Measurements from ENCODE around the gene CNN1.
"Not testable (repeated sequence)": the region's sequence is repeated elsewhere in the genome, so short reads cannot be mapped to it uniquely, and the experiment has no call there.

The CNN1 gene

DNA sequence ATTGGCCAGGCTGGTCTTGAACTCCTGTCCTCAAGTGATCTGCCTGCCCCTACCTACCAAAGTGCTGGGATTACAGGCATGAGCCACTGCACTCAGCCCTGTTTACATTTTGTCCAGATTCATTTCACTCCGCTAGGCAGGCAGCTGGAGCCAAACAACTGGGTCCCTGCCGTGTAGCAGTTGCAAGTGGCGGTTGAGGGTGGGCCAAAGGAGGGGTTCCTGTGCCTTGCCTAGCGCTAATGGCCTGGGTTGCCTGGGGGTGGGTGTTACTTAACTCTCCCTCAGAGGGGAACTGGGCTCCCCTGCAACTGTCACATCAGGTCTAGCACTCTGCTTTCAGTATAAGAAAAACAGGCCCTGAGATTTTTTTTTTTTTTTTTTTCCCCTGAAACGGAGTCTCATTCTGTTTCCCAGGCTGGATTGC lies 31.4 kb downstream of the CNN1 start:
- no peak for DNase-seq

DNA sequence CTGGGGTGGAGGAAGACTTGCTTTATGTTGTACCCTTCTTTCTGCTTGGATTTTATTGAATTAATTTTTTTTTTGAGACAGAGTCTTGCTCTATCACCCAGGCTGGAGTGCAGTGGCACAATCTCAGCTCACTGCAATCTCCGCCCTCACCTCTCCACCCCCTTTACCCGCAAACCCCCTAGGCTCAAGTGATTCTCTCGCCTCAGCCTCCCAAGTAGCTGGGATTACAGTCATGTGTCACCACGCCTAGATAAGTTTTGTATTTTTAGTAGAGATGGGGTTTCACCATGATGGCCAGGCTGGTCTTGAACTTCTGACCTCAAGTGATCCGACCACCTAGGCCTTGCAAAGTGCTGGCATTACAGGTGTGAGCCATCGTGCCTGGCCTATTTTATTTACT lies 34.7 kb downstream of the CNN1 start:
- DNase-seq: not testable (repeated sequence)

DNA sequence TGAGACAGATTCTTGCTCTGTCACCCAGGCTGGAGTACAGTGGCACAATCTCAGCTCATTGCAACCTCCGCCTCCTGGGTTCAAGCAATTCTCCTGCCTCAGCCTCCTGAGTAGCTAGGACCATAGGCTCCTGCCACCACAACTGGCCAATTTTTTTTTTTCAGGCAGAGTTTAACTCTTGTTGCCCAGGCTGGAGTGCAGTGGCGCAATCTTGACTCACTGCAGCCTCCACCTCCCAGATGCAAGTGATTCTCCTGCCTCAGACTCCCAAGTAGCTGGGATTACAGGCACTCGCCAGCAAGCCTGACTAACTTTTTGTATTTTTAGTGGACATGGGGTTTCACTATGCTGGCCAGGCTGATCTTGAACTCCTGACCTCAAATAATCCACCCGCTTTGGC lies 35.1 kb downstream of the CNN1 start:
- DNase-seq: not testable (repeated sequence)

DNA sequence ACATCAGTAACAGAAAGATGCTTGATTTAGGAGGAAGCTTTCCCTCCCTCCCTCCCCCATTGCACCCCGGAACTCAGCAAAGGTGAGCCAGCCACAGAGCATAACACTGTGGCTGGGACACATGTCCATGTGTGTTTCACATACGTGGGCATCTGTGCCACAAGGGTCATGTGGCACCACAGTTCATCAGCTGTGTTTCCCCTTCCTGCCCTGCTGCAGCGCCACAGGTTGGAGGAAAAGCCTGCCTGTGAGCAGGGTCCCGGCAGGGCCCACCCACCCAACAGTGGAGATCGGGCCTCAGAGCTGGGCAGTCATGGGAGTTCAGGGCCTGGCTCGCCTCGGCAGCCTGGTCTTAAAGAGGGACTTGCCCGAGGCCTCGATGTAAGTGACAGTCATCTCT lies 36.0 kb downstream of the CNN1 start:
- no peak for DNase-seq

DNA sequence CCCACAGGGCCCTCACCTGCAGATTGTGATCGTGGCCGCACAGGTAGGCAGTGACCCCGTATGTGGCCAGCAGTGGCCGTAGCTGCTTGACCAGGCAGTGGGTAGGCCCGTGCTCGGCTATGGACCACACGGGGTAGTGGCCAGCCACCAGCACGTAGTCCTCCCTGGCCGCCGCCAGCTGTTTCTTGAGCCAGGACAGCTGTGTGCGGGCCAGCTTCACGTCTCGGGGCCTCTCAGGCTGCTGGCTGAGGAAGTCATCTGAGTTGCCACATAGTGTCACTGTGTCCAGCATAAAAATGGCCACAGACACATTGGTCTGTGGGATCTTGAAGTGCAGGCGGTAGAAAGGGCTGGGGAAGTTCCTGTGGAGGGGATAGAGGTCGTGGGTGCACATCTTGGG lies 37.6 kb downstream of the CNN1 start:
- no peak for DNase-seq

DNA sequence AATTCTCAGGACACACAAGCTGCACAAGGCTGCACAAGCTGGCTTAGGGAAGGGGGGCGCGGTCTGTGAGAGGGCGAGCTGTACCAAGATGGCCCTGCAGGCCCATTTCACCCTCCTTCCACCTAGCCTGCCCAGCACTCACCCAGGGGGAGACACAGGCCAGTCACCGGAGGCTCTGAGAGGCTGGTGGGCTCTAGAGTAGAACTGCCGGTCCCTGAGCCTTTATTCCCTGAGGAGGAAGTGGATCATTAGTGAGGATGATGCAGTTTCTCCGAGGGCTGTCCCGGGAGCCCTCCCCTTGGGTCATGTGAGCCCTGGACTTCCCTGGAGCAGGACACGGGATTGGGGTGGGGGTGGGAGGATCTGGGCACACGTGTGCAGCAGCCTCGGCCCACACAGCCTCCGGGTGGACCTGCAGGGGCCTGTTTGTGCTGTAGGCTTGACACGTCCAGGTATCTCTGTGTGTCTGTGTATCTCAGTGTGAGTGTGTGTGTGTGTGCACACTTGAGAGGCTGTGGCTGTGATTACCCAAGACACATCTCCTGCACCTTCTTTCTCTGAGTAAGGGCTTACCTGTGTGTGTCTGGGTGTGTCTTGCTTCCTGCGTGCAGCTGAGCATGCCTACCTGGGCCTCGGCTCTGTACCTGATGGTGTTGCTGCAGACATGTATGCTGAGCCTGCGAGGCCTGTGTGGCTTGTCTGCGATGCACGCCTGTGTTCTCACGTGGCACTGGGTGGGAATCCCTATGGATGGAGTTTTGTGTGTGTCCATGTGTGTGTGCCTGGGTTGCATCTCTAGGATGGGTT lies 39.0 kb downstream of the CNN1 start, which contains the start of gene ACP5:
Gene ACP5, minus strand, starts transcription at position 195 of the 807 bp plus-strand sequence. CDS start 328 bp downstream, outside the sequence.
- no peak for DNase-seq

DNA sequence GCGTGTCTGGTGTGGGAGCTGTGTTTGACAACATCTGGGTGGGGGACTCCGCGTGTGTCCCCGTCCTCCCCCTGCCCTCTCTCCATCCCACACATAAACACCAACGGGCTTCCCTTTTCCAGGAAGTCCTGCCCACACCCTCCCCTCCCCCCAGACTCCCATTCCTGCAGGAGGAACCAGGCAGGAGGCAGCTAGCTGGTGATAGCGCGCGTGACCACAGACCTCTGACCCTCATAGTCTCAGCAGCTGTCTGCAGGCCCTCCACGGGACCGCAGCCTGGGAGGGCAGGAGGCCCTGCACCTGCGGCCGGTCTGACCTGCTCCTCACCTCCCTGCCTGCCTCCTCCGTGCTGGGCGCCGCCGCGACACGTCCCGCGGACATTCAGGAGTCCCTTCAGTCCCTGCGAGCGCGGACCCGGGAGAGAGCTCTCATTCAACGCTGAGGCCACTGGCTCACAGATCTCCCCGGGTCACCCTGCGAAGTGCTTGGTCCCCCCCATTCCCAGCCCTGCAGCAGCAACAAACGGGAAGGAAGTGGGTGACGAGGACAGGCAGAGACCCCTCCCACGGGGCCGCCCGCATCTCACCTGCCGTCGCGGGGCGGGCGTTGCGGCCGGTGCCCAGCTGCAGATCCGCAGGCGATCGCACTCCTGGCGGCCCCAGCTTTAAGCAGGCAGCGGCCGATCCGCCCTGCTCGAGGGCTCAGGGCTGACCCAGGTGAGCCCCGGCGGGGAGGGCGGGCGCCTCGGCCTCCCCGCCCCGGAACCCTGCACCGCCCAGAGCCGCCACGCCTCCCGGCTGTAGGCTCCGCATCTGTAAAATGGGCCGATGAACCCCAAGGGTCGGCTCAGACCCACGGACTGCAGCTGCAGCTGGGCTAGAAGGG lies 39.8 kb downstream of the CNN1 start:
- DNase-seq: peak; percentile 36

DNA sequence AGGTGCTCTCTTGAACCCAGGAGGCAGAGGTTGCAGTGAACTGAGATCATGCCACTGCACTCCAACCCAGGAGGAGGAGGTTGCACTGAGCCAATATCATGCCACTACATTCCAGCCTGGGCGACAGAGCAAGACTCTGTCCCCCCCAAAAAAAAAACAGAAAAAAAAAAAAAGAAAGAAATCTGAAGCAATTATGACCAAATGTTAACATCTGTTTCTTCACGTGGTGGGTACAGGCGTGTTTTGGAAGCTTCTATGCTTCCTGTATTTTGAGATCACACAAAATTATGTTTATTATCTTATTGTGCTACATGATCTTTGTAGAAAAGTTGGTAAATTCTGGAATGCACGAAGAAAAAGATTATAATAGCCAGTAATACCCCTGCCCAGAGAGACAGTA lies 41.5 kb downstream of the CNN1 start:
- no peak for DNase-seq

DNA sequence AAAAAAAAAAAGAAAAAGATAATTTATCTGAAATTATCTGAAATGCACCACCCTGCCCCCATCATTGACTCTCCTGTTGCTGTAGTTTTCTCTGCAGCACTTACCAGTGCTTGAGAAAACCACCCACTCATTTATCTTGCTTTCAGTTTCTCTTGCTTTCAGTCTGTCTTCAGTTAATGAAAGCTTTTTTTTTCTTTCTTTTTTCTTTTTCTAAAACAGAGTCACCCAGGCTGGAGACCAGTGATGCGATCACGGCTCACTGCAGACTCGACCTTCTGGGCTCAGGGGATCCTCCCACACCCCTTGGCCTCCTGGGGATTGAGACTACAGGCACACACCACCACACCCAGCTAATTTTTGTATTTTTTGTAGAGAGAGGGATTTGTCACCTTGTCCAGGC lies 43.1 kb downstream of the CNN1 start:
- DNase-seq: peak; percentile 51

DNA sequence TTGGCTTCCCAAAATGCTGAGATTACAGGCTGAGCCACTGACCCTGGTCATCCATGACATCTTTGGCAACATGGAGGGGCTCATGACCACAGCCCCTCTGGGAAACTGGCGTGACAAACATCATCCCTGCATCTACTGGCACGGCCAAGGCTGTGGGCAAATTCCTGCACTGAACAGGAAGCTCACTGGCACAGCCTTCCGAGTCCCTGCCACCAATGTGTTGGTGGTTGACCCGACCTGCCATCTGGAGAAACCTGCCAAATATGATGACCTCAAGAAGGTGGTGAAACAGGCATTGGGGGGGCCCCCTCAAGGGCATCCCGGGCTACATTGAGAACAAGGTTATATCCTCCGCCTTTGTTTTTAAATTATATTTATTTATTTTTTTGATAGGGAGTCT lies 47.7 kb downstream of the CNN1 start:
- no peak for DNase-seq

DNA sequence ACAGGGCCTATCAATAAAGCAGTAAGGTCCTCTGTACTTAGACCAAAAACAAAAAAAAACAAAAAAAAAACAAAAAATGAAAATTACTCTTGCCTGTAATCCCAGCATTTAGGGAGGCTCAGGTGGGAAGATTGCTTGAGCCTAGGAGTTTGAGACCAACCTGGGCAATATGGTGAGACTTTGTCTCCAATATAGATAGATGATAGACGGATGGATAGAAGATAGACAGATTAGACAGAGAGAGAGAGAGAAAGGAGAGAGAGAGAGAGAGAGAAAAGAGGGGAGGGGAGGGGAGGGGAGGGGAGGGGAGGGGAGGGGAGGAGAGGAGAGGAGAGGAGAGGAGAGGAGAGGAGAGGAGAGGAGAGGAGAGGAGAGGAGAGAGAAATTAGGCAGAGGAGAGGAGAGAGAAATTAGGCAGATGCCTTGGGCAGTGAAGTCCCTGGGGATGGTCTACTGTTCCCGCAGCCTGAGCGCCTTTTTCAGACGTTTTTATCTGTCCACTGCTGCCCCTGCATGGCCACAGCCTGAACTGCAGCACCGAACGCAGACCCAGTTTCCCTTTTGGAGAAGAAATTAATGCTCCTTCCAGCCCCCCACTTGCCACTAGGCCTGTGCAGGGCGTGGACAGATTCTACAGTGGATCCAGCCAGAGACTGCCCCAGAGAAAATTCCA lies 48.8 kb downstream of the CNN1 start:
- peak; percentile 81 for DNase-seq

DNA sequence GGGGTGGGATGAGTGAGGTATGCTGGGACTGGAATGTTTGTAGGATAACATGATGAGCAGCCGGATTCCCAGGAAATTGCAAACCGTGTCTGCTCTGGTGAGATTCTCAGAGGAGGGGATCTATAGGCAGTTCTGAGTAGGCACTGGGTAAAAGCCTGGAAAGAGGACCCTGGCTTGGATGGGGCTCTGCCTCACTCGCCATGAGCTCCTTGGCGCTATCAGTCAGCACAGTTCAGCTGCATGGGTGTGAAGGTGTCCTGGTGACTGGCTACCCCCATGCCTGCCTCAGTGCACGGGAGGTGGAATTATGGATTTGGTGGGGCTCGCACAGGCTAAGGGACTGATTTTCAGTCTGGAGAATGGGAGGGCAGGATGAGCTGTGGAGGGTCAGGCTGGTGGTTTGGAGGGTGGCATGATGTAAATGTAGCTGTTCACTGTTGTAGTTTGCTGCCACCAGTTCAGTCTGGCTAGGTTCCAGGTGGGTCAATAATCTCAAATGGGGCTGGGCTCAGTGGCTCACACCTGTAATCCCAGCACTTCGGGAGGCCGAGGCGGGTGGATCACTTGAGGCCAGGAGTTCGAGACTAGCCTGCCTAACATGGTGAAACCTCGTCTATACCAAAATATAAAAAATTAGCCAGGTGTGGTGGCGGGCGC lies 49.5 kb downstream of the CNN1 start:
- no peak for DNase-seq

DNA sequence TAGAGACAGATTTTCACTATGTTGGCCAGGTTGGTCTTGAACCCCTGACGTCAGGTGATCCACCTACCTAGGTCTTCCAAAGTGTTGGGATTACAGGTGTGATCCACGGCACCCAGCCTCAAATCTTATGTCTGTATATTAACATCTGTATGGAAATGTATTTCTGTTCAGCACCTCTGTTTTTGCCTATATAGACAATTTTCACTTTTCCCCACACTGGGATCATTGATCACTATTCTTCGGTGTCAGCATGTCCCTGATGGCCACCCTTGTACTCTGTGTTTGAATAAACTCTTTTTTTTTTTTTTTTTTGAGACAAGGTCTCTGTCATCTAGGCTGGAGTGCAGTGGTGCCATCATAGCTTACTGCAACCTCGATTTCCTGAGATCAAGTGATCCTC lies 55.4 kb downstream of the CNN1 start:
- DNase-seq: no peak

DNA sequence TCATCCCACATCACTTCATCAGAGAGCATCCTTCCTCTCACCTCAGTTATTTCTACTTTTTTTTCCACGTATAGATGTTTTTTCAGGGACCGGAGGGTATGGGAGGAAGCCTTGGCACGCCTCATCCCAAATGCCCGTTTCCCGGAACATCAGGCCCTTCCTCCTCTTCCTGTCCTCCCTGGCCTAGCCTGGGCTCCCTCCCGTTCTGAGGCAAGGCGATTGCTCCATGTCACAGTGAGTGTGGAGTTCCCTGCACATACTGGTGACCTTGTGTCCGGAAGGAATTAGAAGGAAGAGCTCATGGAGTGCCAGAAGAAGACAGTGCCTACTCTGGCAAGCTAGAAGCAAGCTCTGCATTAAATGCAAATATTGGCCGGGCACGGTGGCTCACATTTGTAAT lies 57.5 kb downstream of the CNN1 start:
- DNase-seq: no peak

DNA sequence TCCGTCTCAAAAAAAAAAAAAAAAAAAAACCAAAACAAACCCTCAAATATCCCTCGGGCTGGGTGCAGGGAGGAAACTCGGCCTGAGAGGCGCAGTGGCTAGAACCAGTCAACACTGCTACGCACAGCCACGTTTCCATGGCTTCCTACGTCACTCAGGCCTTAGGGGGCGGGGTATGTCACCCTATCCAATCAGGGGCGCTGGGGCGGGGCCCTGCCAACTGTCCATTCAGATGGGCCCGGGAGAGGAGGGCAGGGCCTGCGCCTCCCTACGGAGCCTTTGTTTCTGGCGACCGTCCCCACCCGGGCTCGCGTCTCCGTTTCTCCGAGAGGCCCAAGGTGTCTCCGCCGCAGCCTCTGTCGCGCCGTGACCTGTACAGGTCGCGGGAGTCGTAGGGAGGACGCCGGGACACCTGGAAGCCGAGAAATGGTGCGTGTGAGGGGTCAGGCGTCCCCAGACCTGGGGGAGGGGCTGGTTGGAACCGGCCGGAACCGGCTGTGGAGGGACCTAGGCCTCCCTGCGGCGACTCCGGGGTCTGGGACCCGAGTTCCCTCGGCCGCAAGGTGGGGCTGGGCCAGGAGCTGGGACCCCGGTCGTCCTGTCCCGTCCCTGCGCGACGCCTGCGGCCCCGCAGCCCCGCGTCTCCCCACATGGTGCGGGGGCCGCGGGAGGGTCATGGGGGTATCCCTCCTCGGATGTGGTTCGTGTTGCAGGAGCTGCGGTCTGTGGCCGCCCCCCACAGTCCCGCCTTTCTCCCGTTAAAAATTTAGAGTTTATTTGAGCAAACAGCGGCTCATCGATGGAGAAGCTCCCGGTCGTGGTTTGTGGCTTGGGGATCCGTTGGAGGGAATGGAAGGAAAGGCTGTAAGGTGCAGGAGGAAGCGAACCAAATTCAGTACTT lies 58.8 kb downstream of the CNN1 start, which contains the start of gene ZNF627:
Gene ZNF627, plus strand, starts transcription at position 282 of the 901 bp plus-strand sequence. Its CDS starts 145 bp downstream, at position 427.
- peak; percentile 98 for DNase-seq

DNA sequence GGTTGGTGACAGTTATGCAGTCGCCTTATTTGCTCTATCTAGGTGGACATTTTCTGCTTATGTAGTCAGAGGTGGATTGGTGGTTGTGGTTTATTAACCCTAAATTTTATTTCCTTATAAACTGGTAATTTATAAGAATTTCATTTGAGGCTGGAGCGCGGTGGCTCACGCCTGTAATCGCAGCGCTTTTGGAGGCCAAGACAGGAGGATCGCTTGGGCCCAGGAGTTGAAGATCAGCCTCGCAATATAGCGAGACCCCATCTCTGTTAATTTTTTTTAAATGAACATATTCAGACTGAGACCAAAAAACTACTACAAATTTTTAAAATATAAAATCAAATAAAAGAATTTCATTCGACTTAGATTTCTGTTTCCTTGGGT lies 59.4 kb downstream of the CNN1 start:
- DNase-seq: no peak

DNA sequence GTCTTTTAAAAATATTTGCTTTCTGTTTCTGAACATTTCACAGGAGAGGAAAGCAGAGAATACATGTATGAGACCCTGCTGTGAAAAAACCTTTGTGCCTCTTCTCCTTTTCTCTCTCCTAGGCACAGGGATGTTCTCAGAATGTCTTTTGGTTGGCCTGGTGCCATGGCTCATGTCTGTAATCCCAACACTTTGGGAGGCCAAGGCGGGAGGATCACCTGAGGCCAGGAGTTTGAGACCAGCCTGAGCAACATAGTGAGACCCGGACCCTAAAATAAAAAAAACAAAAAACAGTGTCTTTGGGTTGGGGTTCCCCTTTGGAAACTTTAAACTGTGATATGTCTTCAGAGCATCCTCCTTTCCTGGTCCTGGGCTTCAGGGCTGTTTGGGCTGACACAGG lies 60.1 kb downstream of the CNN1 start:
- no peak for DNase-seq

DNA sequence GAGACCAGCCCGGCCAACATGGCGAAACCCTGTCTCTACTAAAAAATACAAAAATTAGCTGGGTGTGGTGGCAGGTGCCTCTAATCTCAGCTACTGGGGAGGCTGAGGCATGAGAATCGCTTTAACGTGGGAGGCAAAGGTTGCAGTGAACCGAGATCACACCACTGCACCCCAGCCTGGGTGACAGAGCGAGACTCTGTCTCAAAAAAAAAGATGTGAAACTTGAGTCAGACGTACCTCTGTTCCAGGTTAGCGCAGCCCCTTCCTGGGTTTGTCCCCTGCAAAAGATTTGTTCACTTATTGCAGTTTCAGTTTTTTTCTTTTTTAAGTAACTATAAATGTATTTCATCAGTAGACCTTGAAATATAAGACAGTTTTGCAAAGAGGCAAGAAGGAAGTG lies 61.1 kb downstream of the CNN1 start:
- not testable (repeated sequence) for DNase-seq
